Type B pancreatic cell (in vitro differentiated cells): ENCODE results near the gene SLCO1C1. TPM values are rescaled to one million over a fixed set of nuclear protein-coding genes. Genes with fewer than 3 reads are reported as not detected.

Experiments used
- DNase-seq: peaks from one replicate; pipeline ENCODE4 v3.0.0; 2021; ENCODE audit warnings: mixed read lengths; ENCODE audit not compliant: unreplicated experiment; ENCODE audit errors: extremely low spot score
- H3K27ac Mint-ChIP-seq: 2 replicates; pipeline ENCODE4 v1.8.0; 2021; ENCODE audit warnings: mild to moderate bottlenecking, mixed read lengths
- H3K27me3 Mint-ChIP-seq: 2 replicates; pipeline ENCODE4 v1.8.0; 2021; ENCODE audit warnings: mixed read lengths
- H3K36me3 Mint-ChIP-seq: 2 replicates; pipeline ENCODE4 v1.8.0; 2021; ENCODE audit warnings: mixed read lengths
- H3K4me1 Mint-ChIP-seq: one replicate; pipeline ENCODE4 v1.8.0; 2021; ENCODE audit warnings: mixed read lengths; ENCODE audit not compliant: unreplicated experiment
- H3K4me3 Mint-ChIP-seq: 2 replicates; pipeline ENCODE4 v1.8.0; 2021; ENCODE audit warnings: mild to moderate bottlenecking, mixed read lengths
- H3K9me3 Mint-ChIP-seq: 2 replicates; pipeline ENCODE4 v1.8.0; 2021; ENCODE audit warnings: mixed read lengths
- long read RNA-seq: library from polyadenylated mRNA; unstranded; transcript quantifications from one replicate; pipeline ENCODE4 v2.0.0, GENCODE V29; 2020
- total RNA-seq: library from RNA; stranded (reverse); gene quantifications from 2 replicates; pipeline ENCODE4 v1.2.1, GENCODE V29; 2021; ENCODE audit warnings: low replicate concordance
- TF ChIP-seq, protein P1 (sequence below): fragments of 200-600 bp; sonication (generic); conservative IDR thresholded peaks from 2 replicates; pipeline ENCODE4 v1.5.0; 2021; ENCODE audit warnings: antibody characterized with exemption, mild to moderate bottlenecking

The SLCO1C1 gene, protein sequence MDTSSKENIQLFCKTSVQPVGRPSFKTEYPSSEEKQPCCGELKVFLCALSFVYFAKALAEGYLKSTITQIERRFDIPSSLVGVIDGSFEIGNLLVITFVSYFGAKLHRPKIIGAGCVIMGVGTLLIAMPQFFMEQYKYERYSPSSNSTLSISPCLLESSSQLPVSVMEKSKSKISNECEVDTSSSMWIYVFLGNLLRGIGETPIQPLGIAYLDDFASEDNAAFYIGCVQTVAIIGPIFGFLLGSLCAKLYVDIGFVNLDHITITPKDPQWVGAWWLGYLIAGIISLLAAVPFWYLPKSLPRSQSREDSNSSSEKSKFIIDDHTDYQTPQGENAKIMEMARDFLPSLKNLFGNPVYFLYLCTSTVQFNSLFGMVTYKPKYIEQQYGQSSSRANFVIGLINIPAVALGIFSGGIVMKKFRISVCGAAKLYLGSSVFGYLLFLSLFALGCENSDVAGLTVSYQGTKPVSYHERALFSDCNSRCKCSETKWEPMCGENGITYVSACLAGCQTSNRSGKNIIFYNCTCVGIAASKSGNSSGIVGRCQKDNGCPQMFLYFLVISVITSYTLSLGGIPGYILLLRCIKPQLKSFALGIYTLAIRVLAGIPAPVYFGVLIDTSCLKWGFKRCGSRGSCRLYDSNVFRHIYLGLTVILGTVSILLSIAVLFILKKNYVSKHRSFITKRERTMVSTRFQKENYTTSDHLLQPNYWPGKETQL
- 0.24 and 0.58 TPM in 2 replicates for total RNA-seq
- long read RNA-seq, result 0 reads

DNA sequence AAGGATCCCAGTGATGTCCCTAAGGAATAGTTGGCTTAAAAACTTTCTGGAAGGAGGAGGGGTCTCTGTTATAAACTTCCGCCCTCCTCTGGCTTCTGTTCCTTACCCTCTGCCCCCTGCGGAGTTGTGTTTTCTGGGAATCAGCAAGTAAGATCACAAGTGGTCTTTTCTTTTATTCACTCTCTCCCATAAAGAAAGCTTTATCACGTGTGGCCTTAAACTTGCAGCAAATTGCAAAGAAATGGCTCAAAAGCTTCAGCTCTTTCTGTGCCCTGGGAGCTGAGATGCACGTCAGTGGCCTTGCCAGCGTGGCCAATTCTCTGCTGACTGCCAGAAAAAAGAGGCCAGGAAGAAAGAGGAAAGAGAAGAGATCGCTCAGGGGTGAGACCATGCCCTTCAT is at the start of gene SLCO1C1:
TSS of gene SLCO1C1 (plus strand) at position 101 of the 400 bp plus-strand sequence. CDS start 4,245 bp downstream, outside the sequence.
- Mint-ChIP-seq H3K4me3 (no peak within 1 kb of the TSS), H3K4me1 (no peaks in the 10 kb centered on the region), H3K36me3 (peaks cover 3% of the 10 kb centered on the region), H3K27ac (no peak within 1 kb of the TSS), H3K9me3 (no peaks in the 10 kb centered on the region), H3K27me3 (peaks cover 5% of the 10 kb centered on the region)
- TF ChIP-seq, protein P1, sequence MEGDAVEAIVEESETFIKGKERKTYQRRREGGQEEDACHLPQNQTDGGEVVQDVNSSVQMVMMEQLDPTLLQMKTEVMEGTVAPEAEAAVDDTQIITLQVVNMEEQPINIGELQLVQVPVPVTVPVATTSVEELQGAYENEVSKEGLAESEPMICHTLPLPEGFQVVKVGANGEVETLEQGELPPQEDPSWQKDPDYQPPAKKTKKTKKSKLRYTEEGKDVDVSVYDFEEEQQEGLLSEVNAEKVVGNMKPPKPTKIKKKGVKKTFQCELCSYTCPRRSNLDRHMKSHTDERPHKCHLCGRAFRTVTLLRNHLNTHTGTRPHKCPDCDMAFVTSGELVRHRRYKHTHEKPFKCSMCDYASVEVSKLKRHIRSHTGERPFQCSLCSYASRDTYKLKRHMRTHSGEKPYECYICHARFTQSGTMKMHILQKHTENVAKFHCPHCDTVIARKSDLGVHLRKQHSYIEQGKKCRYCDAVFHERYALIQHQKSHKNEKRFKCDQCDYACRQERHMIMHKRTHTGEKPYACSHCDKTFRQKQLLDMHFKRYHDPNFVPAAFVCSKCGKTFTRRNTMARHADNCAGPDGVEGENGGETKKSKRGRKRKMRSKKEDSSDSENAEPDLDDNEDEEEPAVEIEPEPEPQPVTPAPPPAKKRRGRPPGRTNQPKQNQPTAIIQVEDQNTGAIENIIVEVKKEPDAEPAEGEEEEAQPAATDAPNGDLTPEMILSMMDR, result no peak
- no peak for DNase-seq

DNA sequence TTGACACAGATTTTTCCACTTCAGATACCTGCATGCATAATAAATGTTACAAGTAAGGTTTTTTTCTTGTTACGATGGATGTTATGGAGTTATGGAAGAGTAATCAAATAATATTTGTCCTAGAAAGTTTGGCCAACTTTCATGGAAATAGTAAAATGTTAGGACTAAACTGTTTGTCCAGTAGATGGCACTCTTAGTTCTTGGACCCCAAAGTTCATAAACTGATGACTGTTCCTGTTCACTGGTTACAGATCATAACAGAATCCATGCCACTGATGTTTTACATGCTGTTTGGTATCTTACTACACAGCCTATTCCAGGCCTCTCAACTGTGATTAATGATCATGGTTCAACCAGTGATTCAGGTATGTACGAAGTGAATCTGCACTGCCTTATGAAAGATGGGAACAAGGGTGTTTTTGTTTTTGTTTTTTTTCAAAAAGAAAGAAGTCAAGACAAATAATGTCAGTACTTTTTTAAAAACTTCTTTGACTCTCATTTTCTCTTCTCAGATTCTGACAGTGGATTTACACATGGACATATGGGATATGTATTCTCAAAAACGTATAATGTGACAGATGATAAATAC is 48.8 kb upstream of the SLCO1C1 start:
- Mint-ChIP-seq H3K27me3 (no peaks in the 10 kb centered on the region), H3K4me3 (no peak overlapping the region), H3K27ac (no peak overlapping the region), H3K4me1 (no peaks in the 10 kb centered on the region), H3K9me3 (no peaks in the 10 kb centered on the region), H3K36me3 (peaks cover 6% of the 10 kb centered on the region)
- TF ChIP-seq, protein P1, result peak; percentile 80
- no peak for DNase-seq

DNA sequence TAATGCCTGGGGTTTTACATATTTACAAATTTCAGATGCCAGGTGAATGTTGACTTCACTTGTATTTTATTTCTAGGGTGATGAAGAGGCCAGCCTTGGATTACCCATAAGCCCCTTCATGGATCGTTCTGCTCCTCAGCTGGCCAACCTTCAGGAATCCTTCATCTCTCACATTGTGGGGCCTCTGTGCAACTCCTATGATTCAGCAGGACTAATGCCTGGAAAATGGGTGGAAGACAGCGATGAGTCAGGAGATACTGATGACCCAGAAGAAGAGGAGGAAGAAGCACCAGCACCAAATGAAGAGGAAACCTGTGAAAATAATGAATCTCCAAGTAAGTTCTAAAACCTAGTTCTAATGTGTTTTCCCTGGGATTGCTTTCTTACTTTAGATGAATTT is 41.3 kb upstream of the SLCO1C1 start:
- no peak for DNase-seq
- Mint-ChIP-seq H3K27me3 (no peaks in the 10 kb centered on the region), H3K9me3 (no peaks in the 10 kb centered on the region), H3K36me3 (peaks cover 21% of the 10 kb centered on the region), H3K4me3 (no peak overlapping the region), H3K4me1 (no peaks in the 10 kb centered on the region), H3K27ac (no peak overlapping the region)
- TF ChIP-seq, protein P1, result no peak

DNA sequence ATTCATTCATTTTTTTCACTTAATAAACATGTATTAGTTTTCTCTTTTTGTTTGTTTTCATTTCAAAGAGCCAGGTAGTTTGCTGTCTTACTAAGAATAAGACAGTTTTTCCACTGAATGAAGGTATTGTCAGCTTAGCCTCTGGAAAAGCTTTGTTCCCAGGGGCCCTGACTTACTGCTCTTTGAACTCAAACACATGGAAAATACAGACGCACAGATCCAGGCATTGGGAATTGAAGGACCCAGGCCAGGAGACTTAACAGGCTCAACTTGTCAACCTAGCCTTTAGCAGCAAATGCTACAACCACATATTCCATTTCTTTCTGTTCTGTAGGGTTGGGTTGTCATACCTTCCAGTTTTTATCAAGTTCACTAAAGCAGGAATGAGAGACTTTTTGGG is 38.5 kb upstream of the SLCO1C1 start:
- H3K4me1 Mint-ChIP-seq, result no peaks in the 10 kb centered on the region
- TF ChIP-seq, protein P1, result no peak
- no peak overlapping the region for H3K4me3 Mint-ChIP-seq
- no peak overlapping the region for H3K27ac Mint-ChIP-seq
- peaks cover 5% of the 10 kb centered on the region for H3K9me3 Mint-ChIP-seq
- H3K27me3 Mint-ChIP-seq, result no peaks in the 10 kb centered on the region
- DNase-seq, result no peak
- peaks cover 22% of the 10 kb centered on the region for H3K36me3 Mint-ChIP-seq

- no peaks in the 10 kb centered on the region for H3K27me3 Mint-ChIP-seq
- H3K36me3 Mint-ChIP-seq, result peaks cover 28% of the 10 kb centered on the region
Measured at GRCh38 chr12:20657496-20657895, 37.6 kb upstream of the SLCO1C1 start.

More at GRCh38 chr12:20657496-20657895, 37.6 kb upstream of the SLCO1C1 start:
- Mint-ChIP-seq H3K9me3 (peaks cover 10% of the 10 kb centered on the region), H3K4me1 (no peaks in the 10 kb centered on the region), H3K4me3 (no peak overlapping the region), H3K27ac (no peak overlapping the region)
- DNase-seq, result no peak
- TF ChIP-seq, protein P1, result no peak
